ENCODE results near the gene BOK.

DNA sequence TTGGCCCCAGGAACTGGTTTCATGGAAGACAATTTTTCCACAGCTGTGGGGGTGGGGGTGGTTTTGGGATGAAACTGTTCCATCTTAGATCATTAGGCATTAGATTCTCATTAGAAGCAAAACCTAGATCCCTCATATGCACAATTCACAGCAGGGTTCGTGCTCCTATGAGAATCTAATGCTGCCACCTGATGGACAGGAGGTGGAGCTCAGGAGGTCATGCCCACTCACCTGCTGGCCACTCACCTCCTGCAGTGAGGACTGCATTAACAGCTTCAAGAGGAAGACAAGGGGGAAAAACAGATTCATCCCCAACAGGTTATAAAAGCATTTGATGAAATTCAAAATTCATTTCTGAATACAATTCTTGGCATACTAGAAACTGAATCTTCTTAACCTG, 39.9 kb downstream of the BOK start:
- TF ChIP-seq SIX5 (IDR thresholded peaks at IDR 0.05; ENCODE audit: low read depth, low read length, severe bottlenecking) (no peak), SMAD1 (IDR thresholded peaks at IDR 0.05; ENCODE audit: low read depth, partially characterized antibody) (no peak), BHLHE40 (IDR thresholded peaks at IDR 0.05; ENCODE audit: borderline replicate concordance in 1 of 2, low read depth in 2 of 2, low read length in 1 of 2) (no peak), RAD21 (IDR thresholded peaks at IDR 0.05; ENCODE audit: insufficient read depth, low read depth, low read length) (peak; percentile 43), GABPA (IDR thresholded peaks at IDR 0.05; ENCODE audit: low read depth) (no peak), STAT3 (IDR thresholded peaks at IDR 0.05; ENCODE audit: low read depth, low read length) (no peak), HCFC1 (IDR thresholded peaks at IDR 0.05; ENCODE audit: low read length) (no peak), POLR2A (IDR thresholded peaks at IDR 0.05; ENCODE audit: low read depth, low read length) (no peak)
- TF ChIP-seq, protein P1, sequence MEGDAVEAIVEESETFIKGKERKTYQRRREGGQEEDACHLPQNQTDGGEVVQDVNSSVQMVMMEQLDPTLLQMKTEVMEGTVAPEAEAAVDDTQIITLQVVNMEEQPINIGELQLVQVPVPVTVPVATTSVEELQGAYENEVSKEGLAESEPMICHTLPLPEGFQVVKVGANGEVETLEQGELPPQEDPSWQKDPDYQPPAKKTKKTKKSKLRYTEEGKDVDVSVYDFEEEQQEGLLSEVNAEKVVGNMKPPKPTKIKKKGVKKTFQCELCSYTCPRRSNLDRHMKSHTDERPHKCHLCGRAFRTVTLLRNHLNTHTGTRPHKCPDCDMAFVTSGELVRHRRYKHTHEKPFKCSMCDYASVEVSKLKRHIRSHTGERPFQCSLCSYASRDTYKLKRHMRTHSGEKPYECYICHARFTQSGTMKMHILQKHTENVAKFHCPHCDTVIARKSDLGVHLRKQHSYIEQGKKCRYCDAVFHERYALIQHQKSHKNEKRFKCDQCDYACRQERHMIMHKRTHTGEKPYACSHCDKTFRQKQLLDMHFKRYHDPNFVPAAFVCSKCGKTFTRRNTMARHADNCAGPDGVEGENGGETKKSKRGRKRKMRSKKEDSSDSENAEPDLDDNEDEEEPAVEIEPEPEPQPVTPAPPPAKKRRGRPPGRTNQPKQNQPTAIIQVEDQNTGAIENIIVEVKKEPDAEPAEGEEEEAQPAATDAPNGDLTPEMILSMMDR (IDR thresholded peaks at IDR 0.05 in 2 of 3, conservative IDR thresholded peaks at IDR 0.05 in 1 of 3; ENCODE audit: control insufficient read depth in 2 of 3, extremely low read depth in 1 of 3, insufficient read depth in 1 of 3, low read depth in 3 of 3, low read length in 3 of 3), result peak; percentile 25 to 36 (median 32); a peak in 4 of 6 replicates
- TF ChIP-seq, protein P2, sequence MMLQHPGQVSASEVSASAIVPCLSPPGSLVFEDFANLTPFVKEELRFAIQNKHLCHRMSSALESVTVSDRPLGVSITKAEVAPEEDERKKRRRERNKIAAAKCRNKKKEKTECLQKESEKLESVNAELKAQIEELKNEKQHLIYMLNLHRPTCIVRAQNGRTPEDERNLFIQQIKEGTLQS (IDR thresholded peaks at IDR 0.05; ENCODE audit: borderline replicate concordance, extremely low read depth, low read depth, low read length), result no peak
- TF ChIP-seq, protein P3, sequence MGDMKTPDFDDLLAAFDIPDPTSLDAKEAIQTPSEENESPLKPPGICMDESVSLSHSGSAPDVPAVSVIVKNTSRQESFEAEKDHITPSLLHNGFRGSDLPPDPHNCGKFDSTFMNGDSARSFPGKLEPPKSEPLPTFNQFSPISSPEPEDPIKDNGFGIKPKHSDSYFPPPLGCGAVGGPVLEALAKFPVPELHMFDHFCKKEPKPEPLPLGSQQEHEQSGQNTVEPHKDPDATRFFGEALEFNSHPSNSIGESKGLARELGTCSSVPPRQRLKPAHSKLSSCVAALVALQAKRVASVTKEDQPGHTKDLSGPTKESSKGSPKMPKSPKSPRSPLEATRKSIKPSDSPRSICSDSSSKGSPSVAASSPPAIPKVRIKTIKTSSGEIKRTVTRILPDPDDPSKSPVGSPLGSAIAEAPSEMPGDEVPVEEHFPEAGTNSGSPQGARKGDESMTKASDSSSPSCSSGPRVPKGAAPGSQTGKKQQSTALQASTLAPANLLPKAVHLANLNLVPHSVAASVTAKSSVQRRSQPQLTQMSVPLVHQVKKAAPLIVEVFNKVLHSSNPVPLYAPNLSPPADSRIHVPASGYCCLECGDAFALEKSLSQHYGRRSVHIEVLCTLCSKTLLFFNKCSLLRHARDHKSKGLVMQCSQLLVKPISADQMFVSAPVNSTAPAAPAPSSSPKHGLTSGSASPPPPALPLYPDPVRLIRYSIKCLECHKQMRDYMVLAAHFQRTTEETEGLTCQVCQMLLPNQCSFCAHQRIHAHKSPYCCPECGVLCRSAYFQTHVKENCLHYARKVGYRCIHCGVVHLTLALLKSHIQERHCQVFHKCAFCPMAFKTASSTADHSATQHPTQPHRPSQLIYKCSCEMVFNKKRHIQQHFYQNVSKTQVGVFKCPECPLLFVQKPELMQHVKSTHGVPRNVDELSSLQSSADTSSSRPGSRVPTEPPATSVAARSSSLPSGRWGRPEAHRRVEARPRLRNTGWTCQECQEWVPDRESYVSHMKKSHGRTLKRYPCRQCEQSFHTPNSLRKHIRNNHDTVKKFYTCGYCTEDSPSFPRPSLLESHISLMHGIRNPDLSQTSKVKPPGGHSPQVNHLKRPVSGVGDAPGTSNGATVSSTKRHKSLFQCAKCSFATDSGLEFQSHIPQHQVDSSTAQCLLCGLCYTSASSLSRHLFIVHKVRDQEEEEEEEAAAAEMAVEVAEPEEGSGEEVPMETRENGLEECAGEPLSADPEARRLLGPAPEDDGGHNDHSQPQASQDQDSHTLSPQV (IDR thresholded peaks at IDR 0.05), result no peak

Data from GM12878 (cell line).